HG02970 (cell line): ENCODE data around the gene MFSD6.
A peak's percentile ranks its signal among the peaks of the same experiment; 100 is the strongest.
"Not testable (repeated sequence)": the region's sequence is repeated elsewhere in the genome, so short reads cannot be mapped to it uniquely, and the experiment has no call there.

ENCODE experiments used
- ATAC-seq: cut with Tn5 transposase; IDR thresholded peaks from one replicate; pipeline ENCODE4 v1.9.1; 2021; ENCODE audit warnings: mild to moderate bottlenecking, moderate library complexity, moderate number of reproducible peaks; ENCODE audit not compliant: unreplicated experiment, low FRiP score

Gene MFSD6

DNA sequence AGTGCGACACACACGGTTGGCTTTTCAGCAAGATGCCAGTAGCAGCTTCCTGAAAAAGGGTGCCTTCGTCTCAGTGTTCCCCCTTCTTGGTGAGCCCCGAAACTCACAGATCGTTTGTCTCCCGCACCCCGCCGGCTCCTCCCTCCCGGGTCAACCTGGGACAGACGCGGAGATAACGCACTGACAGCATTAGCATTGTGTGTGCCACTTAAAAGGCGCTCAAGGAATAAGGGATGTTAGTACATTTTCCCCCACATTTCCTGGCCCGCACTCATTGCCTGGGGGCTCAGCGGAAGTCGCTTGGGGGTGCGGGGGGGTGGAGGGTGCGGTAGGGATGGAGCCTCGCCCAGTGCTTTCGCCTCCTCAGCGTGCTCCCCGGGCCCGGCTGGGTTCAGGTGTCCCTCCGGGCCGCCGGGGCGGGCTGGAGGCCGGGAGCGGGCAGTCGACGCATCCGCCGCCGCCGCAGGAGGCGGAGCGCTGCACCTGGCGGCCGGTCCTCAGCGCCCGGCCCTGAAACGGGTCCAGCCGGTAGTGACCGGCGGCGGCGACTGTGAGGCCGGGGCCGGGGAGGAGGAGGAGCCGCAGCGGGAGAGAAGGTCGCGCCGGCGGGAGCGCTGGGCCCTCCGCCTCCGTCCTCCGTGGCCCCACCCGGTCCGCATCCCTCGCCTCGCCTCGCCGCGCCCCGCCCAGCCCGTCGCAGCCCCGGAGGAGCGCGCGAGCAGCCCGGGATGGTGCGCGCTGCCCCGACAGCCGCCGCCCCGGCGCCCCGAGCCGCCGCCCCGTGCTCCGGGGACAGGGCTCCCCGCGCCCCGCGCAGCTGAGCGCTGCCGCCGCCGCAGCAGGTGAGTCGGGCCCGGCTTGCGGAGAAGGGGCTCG lies at the start of gene MFSD6:
TSS of gene MFSD6 (plus strand) at position 694 of the 876 bp plus-strand sequence. CDS start 27,675 bp downstream, outside the sequence.
- ATAC-seq = peak; percentile 67

DNA sequence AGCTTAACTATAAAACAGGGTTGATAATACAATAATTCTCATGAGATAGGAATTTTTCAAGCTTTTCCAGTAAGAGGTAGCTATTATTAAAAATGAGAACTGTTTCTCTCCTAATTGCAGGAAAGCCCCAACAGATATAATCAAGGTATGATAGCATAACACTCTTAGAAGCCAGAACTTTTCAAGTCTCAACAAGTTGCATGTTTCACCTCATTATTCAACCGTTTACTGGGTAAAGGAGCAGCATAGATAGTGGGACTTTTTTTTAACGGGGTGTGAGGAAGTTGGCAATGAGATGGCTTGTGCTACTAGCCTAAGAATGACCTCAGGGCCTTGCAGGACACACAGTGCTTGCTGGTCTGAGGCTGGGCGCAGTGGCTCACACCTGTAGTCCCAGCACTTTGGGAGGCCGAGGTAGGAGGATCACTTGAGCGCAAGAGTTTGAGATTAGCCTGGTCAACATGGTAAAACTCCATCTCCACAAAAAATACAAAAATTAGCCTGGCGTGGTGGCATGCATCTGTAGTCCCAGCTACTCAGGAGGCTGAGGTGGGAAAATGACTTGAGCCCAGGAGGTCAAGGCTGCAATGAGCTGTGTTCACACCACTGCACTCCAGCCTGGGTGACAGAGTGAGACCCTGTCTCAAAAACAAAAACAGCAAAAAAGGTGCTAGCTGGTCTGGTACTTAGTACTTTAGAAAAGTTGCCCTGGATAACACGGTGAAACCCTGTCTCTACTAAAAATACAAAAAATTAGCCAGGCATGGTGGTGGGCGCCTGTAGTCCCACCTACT lies 49.3 kb upstream of the MFSD6 start:
- ATAC-seq = not testable (repeated sequence)

DNA sequence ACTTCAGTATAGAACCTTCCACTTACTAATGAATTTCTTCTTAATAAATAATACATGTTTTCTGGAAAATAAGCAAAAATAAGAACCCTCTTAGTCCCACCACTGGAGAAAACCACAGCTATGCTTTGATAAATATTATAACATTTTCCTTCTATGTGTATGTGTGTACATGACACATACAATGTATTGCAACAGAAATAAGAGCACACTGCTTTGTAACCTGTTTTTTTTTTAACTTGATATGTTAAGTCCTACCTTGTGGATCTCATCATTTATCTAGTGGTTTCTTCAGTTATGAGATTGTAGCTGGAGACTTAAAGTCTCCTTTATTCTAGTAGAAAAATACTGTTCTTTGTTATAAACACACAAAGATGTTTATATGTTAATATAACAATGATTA lies 47.6 kb upstream of the MFSD6 start:
- no peak for ATAC-seq

DNA sequence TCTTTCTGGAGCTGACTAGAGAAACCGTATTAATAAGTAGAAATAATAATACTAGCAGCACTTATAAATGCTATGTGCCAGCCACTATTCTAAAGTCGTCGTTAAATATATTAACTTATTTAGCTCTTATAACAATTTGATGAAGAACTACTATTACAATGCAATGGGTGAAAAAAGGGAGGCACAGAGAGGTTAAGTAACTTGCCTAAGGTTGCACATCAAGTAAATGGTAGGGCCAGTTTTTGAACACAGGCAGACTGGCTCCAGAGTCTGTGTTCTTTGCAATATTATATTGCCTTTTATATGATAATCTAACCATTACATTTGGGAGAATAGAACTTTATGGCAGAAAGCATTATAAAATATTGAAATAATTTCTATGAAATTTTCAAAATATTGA lies 47.2 kb upstream of the MFSD6 start:
- no peak for ATAC-seq

DNA sequence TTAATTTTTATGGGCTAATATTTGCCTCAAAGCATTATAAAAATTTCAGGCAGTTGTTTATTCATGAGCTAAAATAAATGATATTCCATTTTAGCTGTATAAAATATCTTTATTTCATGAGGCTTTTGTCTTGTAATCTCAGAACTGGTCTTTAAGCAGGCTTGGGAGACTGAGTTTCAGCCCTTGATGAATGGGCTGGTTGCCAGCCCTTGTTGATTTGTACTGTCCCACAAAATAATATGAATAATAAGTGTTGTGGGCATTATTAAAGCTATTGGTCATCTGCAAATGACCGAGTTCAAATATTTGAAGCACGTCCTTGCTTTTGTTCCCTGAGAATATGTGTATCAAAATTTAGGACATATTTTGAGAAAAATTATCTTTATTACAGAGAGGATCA lies 46.6 kb upstream of the MFSD6 start:
- no peak for ATAC-seq

DNA sequence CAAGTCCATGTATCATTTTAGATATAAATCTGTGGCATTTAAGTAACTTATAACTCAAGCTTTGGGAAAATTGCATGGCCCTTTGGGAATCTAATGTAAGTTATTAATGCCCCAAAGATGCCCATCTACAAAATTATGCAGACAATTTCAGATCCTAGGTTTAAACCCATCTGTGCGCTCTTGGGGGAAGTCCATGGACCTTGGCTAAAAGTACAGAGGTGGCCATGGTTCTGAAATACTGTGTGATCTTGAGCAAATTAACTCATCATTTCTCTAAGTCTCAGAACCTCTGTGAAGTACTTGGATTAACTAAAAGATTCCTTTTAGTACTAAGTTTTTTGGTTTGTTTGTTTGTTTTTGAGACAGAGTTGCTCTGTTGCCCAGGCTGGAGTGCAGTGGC lies 45.3 kb upstream of the MFSD6 start:
- ATAC-seq = no peak

DNA sequence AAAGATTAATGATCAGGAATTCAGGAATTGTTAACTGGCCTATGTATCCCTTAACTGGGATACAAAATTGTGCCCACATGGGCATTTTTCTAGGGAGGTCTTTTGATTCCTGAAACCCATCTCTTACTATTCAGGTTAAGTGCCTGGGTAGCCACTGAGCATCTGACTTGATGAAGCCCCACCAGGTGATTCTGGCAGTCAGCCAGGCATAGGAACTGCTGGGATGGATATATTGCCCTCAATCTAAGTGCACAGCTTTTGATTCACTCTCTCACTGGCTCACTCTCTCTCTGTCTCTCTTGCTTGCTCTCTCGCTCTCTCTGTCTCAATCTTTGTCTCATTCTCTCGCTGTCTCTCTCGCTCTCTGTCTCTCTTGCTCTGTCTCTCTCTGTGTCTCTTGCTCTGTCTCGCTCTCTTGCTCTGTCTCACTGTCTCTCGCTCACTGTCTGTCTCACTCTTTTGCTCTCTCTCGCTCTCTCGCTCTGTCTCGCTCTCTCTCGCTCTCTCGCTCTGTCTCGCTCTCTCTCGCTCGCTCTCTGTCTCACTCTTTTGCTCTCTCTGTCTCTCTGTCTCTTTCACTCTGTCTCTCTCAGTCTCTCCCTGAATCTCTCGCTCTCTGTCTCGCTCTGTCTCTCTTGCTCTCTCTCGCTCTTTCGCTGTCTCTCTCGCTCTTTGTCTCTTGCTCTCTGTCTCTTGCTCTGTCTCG lies 42.5 kb upstream of the MFSD6 start:
- no peak for ATAC-seq

DNA sequence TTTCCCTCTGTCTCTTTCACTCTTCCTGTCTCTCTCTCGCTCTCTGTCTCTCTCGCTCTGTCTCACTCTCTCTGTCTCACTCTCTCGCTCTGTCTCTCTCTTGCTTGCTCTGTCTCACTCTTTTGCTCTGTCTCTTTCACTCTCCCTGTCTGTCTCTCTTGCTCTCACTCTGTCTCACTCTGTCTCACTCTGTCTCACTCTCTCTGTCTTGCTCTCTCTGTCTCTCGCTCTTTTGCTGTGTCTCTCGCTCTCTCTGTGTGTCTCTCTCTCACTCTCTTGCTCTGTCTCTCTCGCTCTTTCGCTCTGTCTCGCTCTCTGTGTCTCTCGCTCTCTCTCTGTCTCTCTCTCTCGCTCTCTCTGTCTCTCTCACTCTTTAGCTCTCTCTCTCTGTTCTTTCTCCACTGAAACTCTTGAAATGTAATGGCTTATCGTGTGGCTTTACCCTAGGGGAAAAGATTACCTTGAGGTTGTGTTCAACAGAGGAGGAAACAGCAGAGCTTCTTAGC lies 41.9 kb upstream of the MFSD6 start:
- no peak for ATAC-seq

DNA sequence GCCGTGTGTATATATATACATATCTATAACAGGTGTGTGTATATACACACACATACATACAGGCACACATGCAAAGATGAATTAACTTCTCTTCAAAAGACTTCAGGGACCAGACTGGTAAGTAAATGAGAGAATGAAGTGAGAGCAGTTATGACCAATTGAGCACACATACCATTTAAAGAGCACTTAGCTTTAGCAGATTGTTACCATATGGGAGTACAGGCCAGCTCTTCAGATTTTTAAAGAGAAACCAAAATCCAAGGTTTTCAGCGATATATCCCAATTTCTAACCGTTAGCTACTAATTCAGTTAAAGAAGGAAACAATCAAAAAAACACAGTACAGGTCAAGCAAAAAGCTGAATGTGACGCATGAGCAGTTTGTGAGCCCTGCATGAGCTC lies 41.1 kb upstream of the MFSD6 start:
- ATAC-seq = no peak

DNA sequence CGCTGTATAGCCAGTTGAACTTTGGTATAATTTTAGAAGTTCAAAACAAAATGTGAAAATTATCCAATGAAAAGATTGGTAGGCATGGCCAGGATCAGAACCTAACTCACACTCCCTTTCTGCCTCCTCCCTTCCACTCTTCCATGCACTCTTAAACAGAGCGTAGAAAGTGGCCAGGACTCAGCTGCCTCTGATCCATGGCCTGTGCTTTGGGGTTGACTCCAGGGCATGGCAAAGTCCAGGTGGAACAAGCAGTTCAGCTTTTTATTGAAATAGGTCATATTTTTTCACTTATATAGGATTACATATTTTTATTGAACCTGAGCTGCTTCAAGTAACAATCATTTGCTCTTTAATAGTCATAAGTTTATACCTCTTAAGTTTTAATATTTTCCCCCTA lies 38.5 kb upstream of the MFSD6 start:
- no peak for ATAC-seq

DNA sequence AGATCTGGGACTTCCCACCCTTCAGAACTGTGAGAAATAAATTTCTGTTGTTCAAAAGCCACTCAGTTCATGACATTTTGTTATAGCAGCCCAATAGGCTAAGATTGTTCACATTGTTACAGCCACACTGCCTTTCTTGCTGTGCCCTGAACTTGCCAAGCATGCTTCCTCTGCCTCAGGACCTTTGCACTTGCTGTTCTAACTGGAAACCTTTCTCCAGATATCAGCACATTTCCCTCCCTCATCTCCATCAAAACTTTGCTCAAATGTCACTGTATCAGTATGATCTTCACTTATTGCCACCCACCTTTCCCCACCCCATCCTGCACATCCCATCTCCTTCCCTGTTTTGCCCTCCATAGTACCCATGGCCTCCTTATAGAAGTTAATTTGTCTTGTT lies 32.1 kb upstream of the MFSD6 start:
- ATAC-seq = no peak

DNA sequence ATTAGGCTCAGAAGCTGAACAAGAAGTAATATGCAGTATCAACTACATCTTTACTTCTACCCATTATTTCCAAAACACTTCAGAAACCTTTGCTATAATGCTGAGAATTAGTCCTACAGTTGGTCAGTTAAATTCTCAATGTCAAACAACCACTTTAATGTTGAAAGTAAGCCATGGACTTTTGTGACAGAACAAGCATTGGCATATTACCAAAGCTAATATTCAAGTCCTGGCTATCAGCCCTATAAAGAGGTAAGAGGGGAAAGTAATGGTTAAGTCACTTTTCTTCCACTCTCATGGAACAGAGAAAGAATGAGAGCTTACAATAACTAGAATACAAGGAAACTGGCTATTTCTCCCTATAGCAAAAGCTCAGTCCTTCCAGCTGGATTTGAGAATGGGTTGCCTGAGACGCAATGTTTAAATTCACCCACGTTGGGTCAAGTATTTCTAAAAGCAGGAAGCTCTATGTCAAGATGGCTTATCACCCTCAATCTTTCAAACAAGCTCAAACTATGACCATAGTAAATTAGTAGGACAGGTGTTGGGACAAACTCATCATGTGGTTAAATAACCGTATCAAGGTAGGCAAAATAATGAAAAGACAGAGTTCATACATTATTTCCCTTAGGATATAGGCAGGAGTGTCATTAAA lies 31.4 kb upstream of the MFSD6 start:
- no peak for ATAC-seq

DNA sequence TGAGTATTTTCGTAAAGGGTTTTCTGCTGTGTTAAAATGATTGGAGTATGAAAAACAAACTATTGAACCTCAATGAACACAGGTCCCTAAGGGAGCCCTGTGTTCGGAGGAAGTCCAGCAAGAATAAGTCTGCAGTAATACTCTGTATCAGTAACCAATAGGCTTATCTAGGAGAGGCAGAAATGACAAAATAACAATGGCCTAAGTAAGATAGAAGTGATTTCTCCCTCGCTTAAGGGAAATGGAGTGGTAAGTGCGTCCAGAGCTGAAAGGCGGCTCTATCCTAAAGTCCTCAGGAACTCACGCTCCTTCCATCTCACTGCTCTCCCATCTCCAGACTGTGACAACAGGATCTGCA lies 29.3 kb upstream of the MFSD6 start:
- ATAC-seq = no peak

DNA sequence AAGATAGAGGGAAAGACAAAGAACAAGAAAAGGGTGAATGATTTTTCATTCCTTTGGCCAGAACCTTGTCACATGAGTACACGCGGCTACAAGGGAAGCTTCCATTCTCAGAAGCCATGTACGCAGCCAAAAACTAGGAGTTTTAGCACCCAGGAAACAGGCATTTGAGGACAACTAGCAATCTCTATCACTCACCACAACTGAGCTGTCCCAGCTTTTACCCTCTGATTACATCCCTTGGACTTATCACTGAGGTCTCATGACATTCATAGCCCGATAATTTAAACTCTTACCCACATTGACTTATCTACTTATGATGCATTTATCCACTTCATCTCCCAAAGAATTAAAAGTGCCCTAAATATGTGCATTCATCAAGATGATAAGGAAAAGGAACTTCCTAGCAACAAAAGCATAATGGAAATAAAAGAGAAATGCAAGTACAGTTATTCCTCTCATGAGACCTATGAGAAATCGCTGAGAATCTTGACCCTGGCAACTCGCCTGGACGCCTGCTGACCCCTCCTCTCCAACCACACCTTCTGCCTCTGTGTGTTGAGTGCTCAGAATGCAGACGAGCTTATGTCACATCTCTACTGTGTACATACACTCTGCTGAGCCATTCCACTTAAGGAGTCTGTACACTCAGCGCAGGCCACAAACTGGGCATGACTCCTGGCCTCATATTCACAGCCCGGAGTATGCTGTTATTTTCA lies 28.7 kb upstream of the MFSD6 start:
- ATAC-seq = no peak

DNA sequence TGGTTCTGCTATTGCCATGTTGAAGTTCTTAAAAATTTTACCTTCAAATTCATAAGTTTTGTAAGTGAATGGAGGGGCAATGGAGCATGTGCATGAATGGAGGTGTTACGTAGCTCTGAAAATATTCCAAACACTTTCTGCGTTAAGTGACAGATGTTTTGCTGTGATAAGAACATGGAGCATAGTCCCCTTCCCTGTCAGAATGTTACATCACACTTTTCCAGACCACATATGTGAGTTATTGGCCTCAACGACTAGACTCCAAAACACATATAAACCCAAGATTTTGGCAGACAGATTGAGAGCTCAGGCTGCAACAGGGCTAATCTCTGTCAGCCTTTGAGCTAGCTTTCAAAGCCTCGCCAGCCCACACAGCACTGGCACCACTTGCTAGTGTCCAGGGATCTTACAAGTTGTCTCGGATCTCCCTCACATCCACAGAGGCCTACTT lies 27.2 kb upstream of the MFSD6 start:
- ATAC-seq = no peak

DNA sequence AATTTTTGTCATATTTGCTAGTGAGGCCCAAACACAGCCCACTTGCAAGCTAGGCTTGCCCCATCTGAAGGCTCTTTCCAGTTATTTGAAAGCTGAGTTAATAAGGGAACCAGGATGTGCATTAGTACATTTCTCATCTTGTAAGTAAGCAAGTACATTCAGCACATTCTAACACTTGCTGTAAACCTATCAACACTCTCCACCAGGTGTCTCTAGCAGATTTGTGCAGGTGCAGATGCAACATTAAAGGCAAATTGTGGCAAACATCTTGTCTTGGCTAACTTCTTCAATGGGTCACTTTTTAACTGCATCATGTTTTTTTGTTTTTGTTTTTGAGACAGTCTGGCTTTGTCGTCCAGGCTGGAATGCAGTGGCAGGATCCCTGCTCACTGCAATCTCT lies 25.3 kb upstream of the MFSD6 start:
- ATAC-seq = no peak

DNA sequence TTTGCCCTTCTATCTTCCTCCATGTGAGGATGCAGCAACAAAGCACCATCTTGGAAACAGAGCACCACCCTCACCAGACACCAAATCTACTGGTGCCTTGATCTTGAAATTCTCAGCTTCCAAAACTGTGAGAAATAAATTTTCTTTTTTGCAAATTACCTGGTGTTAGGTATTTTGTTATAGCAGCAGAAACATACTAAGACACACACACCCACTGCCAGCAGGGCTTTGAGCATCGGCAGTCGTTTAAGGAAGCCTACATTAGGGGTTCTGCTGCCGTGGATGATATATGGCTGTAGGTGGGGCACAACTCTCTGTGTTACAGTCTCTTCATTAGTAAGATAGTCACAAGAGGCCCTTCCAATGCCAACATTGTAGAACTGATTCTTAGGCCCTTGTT lies 20.7 kb upstream of the MFSD6 start:
- no peak for ATAC-seq

DNA sequence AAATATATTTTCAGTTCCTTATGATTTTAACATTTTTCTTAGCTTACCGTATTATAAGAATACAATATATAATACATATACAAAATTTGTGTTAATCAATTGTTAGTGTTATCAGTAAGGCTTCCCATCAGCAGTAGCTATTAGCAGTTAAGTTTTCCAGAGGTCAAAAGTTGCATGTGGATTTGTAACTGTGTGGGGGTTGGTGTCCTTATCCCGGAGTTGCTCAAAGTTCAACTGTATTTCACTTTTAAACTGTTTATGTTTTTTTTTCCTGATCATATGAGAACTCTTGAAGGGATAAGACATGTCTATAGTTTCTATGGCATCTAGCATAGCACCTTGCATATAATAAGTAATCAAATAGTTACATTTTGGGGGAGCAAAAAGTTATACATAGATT lies 11.9 kb upstream of the MFSD6 start:
- no peak for ATAC-seq

DNA sequence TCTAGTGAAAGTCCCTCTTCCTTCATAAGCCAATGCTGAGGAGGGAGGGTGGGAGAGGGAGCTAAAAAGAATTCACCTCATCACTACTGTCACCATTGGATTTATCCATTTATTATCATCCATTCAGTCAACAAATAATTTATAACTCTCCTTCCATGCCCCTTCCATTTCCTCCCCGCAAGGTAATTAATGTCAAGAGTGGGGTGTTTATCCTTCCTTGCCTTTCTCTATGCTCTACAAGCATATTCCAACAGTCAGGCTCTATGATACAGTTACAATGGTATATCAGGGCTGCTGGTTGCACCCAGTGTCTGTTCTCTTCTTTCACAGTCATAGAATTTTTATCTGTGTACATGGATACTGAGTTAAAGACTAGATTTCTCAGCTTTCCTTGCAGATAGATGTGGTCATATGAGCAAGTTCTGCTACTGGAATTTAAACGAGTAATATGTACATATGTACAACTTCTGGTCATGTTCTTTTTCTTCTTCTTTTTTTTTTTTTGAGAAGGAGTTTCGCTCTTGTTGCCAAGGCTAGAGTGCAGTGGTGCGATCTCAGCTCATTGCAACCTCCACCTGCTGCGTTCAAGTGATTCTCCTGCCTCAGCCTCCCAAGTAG lies 5.1 kb upstream of the MFSD6 start:
- no peak for ATAC-seq
